Activated CD4-positive, alpha-beta memory T cell treated with anti-CD3 and anti-CD28 coated beads for 36 hours (primary cell): ENCODE measurements around the gene TRIM28. TPM values are rescaled to one million over a fixed set of nuclear protein-coding genes. Genes with fewer than 3 reads are reported as not detected.
"Not testable (repeated sequence)": the region's sequence is repeated elsewhere in the genome, so short reads cannot be mapped to it uniquely, and the experiment has no call there.

Experiments
- CTCF ChIA-PET: fragments of 350-600 bp; sonication (Branson Sonifier 250); formaldehyde crosslinking; loops from one replicate; lab custom pipeline; 2021; ENCODE audit warnings: antibody characterized with exemption, inconsistent platforms; lab: Charles Lee
- POLR2A ChIA-PET: fragments of 350-600 bp; sonication (Branson Sonifier 250); formaldehyde crosslinking; loops from one replicate; lab custom pipeline; 2021; ENCODE audit warnings: antibody characterized with exemption; lab: Charles Lee
- DNase-seq: peaks from one replicate; pipeline ENCODE4 v3.0.0-alpha.2; 2020
- H3K27ac Mint-ChIP-seq: one replicate; pipeline ENCODE4 v1.8.0; 2021; ENCODE audit warnings: mixed read lengths
- H3K27me3 Mint-ChIP-seq: one replicate; pipeline ENCODE4 v1.8.0; 2021; ENCODE audit warnings: mixed read lengths
- H3K36me3 Mint-ChIP-seq: one replicate; pipeline ENCODE4 v1.8.0; 2021; ENCODE audit warnings: mixed read lengths
- H3K4me1 Mint-ChIP-seq: one replicate; pipeline ENCODE4 v1.8.0; 2021; ENCODE audit warnings: low read depth, mixed read lengths
- H3K4me3 Mint-ChIP-seq: one replicate; pipeline ENCODE4 v1.8.0; 2021; ENCODE audit warnings: mild to moderate bottlenecking, mixed read lengths
- H3K9me3 Mint-ChIP-seq: one replicate; pipeline ENCODE4 v1.8.0; 2021; ENCODE audit warnings: mixed read lengths
- intact Hi-C: fragments of 100-400 bp; cut with micrococcal nuclease; formaldehyde crosslinking; loops from one replicate; pipeline ENCODE4 v1.15.1; 2023
- total RNA-seq, 2 experiments: library from RNA; stranded (reverse); gene quantifications; one replicate each; pipeline ENCODE4 v1.2.3, GENCODE V29; 2021

TRIM28 gene
- total RNA-seq, 2 experiments from 2014 or later, result 404 to 408 TPM

DNA sequence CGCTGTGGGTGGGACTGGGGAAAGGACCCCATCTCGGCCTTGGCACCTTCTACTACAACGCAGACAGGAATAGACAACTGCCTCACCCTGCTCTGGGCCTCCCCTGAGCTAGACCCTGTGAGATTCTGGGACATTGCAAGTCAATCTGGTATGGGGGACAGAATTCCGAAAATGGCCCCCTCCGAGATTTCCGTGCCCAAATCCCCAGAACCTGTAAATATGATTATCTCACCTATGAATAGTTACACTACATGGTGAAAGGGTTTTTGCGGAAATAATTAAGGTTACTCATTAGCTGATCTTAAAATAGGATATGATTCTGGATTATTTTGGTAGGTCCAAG lies 23.6 kb upstream of the TRIM28 start:
- peaks cover 29% of the 10 kb centered on the region for H3K4me1 Mint-ChIP-seq
- peak overlapping the region; percentile 88 for H3K4me3 Mint-ChIP-seq
- intact Hi-C loops, result no loop called here
- peak overlapping the region; percentile 88 for H3K27ac Mint-ChIP-seq
- CTCF ChIA-PET, result interaction anchor here (0.6 to 4.8 kb wide), 34 partner anchors 8 to 533 kb away, joined by 3 to 65 read pairs (median 6); partner anchors contain the start of genes CHMP2A, ERVK3-1, SLC27A5 and TRIM28
- H3K27me3 Mint-ChIP-seq, result no peaks in the 10 kb centered on the region
- no peaks in the 10 kb centered on the region for H3K9me3 Mint-ChIP-seq
- POLR2A ChIA-PET, result interaction anchor here (0.8 to 4.1 kb wide), 17 partner anchors 18 to 257 kb away, joined by 3 to 35 read pairs (median 5); partner anchors contain the start of genes CHMP2A and TRIM28
- no peak for DNase-seq
- H3K36me3 Mint-ChIP-seq, result peaks cover 14% of the 10 kb centered on the region

DNA sequence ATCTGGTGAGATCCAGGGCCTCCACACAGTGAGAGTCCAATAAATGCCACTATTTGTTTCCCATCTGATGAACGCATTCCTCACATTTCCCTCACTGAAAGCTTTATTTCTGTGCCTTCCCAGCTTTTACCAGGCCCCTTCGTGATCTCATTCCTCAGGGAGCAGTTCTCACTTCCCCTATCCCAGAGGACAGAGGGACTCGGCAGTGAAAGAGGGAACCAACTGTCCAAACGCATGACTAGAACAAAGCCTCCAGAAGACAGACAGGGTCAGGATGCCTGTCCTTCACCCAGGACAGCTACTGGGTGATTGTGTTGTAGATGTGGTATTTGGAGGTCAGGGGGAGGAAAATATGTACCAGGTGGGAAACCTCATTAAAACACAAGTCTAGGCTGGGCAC lies 22.2 kb upstream of the TRIM28 start:
- Mint-ChIP-seq H3K9me3 (no peaks in the 10 kb centered on the region), H3K4me1 (peaks cover 18% of the 10 kb centered on the region), H3K4me3 (no peak overlapping the region), H3K27ac (peak overlapping the region; percentile 2), H3K36me3 (peaks cover 3% of the 10 kb centered on the region), H3K27me3 (no peaks in the 10 kb centered on the region)
- intact Hi-C loops, result no loop called here
- ChIA-PET POLR2A (interaction anchor here (4.1 kb wide), 1 partner anchor 23 kb away, joined by 35 read pairs; the partner anchor contains the start of gene TRIM28), CTCF (interaction anchor here (4.2 to 4.8 kb wide), 2 partner anchors 39 to 59 kb away, joined by 39 to 65 read pairs; partner anchors contain the start of gene UBE2M)
- no peak for DNase-seq

DNA sequence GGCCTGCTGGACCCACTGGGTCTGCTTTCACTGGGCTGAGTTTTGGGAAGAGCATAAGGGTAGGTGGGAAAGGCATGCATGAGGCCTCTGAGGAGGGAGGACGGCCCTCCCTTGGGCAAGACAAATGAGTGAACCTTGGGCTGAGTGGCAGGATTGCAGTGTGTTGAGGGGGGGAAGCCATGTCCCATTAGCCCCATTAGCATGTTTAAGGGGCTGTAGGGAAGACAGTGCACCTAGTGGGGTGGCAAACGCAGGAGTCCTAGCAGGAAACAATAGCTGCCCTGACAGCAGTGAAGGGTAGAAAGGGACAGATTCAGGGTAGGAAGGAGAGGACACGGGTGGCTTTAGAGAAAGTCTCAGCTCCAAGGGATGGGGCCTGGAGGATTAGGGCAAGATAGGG lies 21.2 kb upstream of the TRIM28 start:
- intact Hi-C loops, result no loop called here
- CTCF ChIA-PET, result interaction anchor here (4.8 kb wide), 1 partner anchor 57 kb away, joined by 65 read pairs; no protein-coding TSS in a partner anchor
- Mint-ChIP-seq H3K4me1 (peaks cover 18% of the 10 kb centered on the region), H3K4me3 (no peak overlapping the region), H3K27me3 (no peaks in the 10 kb centered on the region), H3K27ac (no peak overlapping the region), H3K9me3 (no peaks in the 10 kb centered on the region), H3K36me3 (peaks cover 3% of the 10 kb centered on the region)
- POLR2A ChIA-PET, result no interaction called here
- no peak for DNase-seq

DNA sequence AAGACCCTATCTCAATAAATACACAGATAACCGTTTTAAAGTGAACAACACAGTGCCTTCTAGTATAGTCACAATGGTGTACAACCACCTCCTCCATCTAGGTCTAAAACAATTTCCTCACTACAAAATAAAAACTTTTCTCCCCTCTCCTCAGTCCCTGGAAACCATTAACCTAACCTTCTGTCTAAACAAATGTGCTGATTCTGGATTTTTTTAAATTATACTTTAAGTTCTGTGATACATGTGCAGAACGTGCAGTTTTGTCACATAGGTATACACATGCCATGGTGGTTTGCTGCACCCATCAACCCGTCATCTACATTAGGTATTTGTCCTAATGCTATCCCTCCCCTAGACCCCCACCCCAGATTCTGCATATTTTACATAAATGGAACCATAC lies 14.5 kb upstream of the TRIM28 start:
- no peak for DNase-seq
- H3K4me3 Mint-ChIP-seq, result no peak overlapping the region
- no peaks in the 10 kb centered on the region for H3K9me3 Mint-ChIP-seq
- H3K4me1 Mint-ChIP-seq, result no peaks in the 10 kb centered on the region
- H3K27me3 Mint-ChIP-seq, result peaks cover 4% of the 10 kb centered on the region
- ChIA-PET CTCF (interaction anchor here (1.2 kb wide), 2 partner anchors 9 to 10 kb away, joined by 3 to 7 read pairs; partner anchors contain the start of gene ZBTB45), POLR2A (no interaction called here)
- H3K36me3 Mint-ChIP-seq, result no peaks in the 10 kb centered on the region
- intact Hi-C loops, result no loop called here
- H3K27ac Mint-ChIP-seq, result no peak overlapping the region

DNA sequence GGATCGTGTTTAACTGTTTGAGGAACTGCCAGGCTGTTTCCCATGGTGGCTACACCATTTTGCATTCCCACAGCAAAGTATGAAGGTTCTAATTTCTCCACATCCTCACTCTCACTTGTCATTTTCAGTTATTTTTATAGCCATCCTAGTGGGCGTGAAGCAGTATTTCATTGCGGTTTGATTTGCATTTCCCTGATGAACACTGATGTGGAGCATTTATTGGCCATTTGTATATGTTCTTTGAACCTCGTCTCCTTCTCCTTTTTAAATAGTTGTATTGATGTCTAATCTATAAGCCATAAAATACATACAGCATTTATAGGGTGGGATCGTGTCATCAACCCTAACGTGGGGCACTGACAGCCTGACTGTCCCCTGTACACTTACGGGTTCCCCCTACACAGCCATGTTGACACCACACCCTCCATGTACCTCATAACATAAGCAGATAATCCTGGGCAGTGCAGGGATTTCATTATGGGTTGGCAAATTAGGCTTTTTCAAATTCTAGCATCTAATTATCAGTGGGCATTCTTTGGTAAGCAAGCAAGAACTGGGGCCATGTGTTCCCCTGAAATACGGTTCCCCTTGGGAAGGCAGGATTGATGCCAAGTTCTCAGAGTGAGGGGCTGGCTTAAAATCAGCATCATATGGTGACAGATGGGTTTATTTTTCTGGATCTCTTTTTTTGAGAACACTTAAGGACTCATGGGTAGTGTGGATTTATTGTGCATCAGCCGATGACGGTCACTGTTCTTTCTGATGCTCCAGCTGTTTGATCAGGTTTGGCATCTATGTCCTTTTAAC lies 12.6 kb upstream of the TRIM28 start:
- Mint-ChIP-seq H3K4me1 (no peaks in the 10 kb centered on the region), H3K36me3 (no peaks in the 10 kb centered on the region), H3K27ac (no peak overlapping the region), H3K4me3 (no peak overlapping the region), H3K9me3 (no peaks in the 10 kb centered on the region), H3K27me3 (peaks cover 4% of the 10 kb centered on the region)
- CTCF ChIA-PET, result interaction anchor here (0.9 to 1.1 kb wide), 2 partner anchors 11 to 17 kb away, joined by 3 to 6 read pairs; partner anchors contain the start of gene ZBTB45
- POLR2A ChIA-PET, result no interaction called here
- DNase-seq, result no peak
- intact Hi-C loops, result no loop called here

DNA sequence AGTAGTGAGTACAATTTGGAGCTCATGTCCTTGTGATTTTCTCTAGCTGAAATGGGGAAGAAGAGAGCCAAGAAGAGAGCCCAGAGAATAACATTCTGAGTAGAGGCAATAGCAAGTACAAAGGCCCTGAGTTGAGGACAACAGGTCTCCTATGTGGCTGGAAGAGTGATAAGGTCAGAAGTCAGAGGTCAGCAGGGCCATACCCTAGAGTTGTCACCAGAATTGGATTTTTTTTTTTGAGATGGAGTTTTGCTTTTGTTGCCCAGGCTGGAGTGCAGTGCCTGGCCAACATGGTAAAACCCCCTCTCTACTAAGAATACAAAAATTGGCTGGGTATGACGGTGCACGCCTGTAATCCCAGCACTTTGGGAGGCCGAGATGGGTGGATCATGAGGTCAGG lies 8.0 kb upstream of the TRIM28 start:
- intact Hi-C loops, result no loop called here
- DNase-seq, result no peak
- Mint-ChIP-seq H3K9me3 (no peaks in the 10 kb centered on the region), H3K4me3 (no peak overlapping the region), H3K27ac (no peak overlapping the region), H3K27me3 (peaks cover 16% of the 10 kb centered on the region), H3K36me3 (no peaks in the 10 kb centered on the region), H3K4me1 (no peaks in the 10 kb centered on the region)
- POLR2A ChIA-PET, result no interaction called here
- CTCF ChIA-PET, result no interaction called here

DNA sequence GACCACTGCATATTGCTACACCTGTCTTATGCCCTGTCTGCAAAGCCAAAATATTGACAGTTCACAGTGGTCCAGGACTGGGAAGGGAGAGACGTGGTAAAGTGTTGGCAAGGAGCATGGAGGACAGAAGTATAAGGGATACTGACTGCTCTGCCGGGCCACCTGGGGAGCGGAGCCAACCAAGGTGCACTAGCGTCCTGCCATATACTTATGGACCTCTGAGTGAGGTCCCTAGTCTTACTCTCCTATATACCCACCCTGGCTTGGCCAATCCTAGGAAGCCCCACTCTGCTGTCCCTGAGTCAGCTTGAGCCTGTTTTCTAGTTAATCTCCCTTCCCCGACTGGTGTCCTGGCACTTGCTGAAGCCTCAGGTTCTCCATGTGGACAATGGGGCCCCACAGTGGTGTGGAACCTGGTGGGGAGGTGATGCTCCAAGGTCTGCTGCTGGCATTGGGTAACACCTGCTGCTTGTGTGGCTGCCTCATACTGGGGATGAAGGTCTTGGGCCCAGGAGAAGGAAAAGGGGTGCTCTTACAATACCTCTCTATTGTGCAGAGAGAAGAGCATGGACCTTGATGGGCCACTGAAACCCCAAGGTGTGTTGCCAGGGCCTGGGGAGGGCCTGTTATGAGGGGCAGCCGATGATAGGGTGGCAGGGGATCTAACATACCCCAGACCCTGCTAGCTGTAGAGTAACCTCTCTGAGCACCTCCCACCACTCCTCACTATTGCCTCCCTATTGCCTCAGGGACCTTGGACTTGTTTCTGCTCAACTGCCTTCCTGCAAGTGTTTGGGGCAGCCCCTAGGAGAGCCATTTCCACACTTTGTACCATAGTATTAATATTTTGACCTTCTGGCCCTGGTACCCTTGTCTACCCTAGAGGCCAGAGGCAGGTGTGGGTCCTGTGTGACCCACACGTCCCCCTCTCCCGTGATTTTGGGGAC lies 6.7 kb upstream of the TRIM28 start:
- H3K9me3 Mint-ChIP-seq, result no peaks in the 10 kb centered on the region
- POLR2A ChIA-PET, result no interaction called here
- no peak overlapping the region for H3K27ac Mint-ChIP-seq
- peaks cover 12% of the 10 kb centered on the region for H3K27me3 Mint-ChIP-seq
- no peak for DNase-seq
- no peak overlapping the region for H3K4me3 Mint-ChIP-seq
- no peaks in the 10 kb centered on the region for H3K4me1 Mint-ChIP-seq
- CTCF ChIA-PET, result interaction anchor here (1.5 kb wide), 1 partner anchor 17 kb away, joined by 6 read pairs; the partner anchor contains the start of gene ZBTB45
- H3K36me3 Mint-ChIP-seq, result no peaks in the 10 kb centered on the region
- intact Hi-C loops, result no loop called here

DNA sequence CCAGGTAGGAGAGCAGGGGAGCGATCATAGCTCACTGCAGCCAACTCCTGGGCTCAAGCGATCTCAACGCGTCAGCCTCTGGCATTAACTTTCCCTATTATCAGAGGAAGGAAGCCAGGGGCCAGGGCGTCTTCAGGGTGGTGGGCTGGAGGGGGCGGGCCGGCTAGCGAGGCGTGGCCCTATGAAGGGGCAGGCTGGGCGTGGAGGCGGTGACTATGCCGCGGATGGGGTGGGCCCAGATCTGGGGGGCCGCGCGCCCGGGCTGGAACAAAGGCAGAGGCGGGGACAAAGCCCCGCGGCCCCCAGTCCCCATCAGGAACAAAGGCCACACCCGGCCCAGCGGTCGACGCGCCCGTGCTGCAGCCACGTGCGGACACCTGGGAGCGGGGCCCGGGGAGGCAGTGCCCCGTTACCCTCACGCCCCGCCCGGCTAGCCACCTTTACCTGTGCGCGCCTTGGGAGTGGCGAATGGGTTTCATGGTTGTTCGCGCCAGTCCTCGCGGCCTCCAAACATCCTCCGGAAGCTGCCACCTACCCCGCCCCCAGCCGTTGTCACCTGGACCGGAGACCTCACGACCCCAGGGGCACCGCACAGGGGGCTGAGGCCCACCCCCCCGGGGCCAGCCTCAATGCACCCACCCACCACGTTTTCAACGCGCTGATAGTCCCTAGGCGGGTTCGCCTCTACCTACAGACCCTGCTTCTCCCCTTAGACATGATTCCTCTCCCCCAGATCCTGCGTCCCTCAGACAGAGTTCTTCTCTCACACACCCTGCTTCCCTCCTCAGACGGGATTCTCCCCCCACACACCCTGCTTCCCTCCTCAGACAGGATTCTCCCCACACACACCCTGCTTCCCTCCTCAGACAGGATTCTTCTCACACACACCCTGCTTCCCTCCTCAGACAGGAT lies 5.4 kb upstream of the TRIM28 start:
- CTCF ChIA-PET, result interaction anchor here (1.5 kb wide), 1 partner anchor 19 kb away, joined by 6 read pairs; the partner anchor contains the start of gene ZBTB45
- Mint-ChIP-seq H3K27me3 (peaks cover 12% of the 10 kb centered on the region), H3K9me3 (no peaks in the 10 kb centered on the region), H3K27ac (no peak overlapping the region), H3K4me3 (peak overlapping the region; percentile 62), H3K4me1 (peaks cover under 1% of the 10 kb centered on the region), H3K36me3 (no peaks in the 10 kb centered on the region)
- DNase-seq, result peak; percentile 63
- intact Hi-C loops, result no loop called here
- POLR2A ChIA-PET, result interaction anchor here (1.1 kb wide), 1 partner anchor 19 kb away, joined by 5 read pairs; the partner anchor contains the start of gene ZBTB45

DNA sequence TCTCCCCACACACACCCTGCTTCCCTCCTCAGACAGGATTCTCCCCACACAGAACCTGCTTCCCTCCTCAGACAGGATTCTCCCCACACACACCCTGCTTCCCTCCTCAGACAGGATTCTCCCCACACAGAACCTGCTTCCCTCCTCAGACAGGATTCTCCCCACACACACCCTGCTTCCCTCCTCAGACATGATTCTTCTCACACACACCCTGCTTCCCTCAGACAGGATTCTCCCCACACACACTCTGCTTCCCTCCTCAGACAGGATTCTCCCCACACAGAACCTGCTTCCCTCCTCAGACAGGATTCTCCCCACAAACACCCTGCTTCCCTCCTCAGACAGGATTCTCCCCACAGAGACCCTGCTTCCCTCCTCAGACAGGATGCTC lies 4.7 kb upstream of the TRIM28 start:
- Mint-ChIP-seq H3K27me3 (peaks cover 12% of the 10 kb centered on the region), H3K4me3 (peak overlapping the region; percentile 8)
- H3K9me3 Mint-ChIP-seq, DNase-seq, H3K36me3 Mint-ChIP-seq, intact Hi-C loops, H3K4me1 Mint-ChIP-seq, H3K27ac Mint-ChIP-seq: not testable (repeated sequence)
- ChIA-PET CTCF (interaction anchor here (1.5 kb wide), 1 partner anchor 19 kb away, joined by 6 read pairs; the partner anchor contains the start of gene ZBTB45), POLR2A (interaction anchor here (1.1 kb wide), 1 partner anchor 19 kb away, joined by 5 read pairs; the partner anchor contains the start of gene ZBTB45)

DNA sequence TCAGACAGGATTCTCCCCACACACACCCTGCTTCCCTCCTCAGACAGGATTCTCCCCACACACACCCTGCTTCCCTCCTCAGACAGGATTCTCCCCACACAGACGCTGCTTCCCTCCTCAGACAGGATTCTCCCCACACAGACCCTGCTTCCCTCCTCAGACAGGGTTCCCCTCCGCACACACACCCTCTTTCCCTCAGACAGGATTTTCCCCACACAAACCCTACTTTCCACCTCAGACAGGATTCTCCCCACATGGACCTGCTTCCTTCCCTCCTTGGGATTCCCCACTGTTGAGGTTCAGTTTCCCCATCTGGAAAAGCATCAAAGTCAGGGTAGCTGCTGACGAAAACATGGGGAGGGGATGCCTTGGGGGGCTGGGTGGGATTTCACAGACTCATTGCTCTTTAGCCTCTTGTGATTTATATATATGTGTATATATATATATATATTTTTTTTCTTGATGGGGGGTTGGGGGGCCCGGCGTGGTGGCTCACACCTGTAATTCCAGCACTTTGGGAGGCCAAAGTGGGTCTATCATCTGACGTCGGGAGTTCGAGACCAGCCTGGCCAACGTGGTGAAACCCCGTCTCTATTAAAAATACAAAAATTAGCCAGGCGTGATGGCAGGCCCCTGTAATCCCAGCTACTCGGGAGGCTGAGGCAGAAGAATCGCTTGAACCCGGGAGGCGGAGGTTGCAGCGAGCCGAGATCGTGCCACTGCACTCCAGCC lies 1.1 kb upstream of the TRIM28 start:
- ChIA-PET POLR2A (interaction anchor here (1.6 to 3.6 kb wide), 5 partner anchors 12 to 33 kb away, joined by 7 to 41 read pairs (median 14); partner anchors contain the start of genes CHMP2A and ZBTB45), CTCF (interaction anchor here (1.1 to 5.1 kb wide), 3 partner anchors 24 to 38 kb away, joined by 3 to 61 read pairs (median 5); partner anchors contain the start of gene ZBTB45)
- peaks cover 12% of the 10 kb centered on the region for H3K27me3 Mint-ChIP-seq
- peak overlapping the region; percentile 9 for H3K27ac Mint-ChIP-seq
- DNase-seq, intact Hi-C loops, H3K9me3 Mint-ChIP-seq: not testable (repeated sequence)
- H3K4me3 Mint-ChIP-seq, result peak overlapping the region; percentile 23
- H3K36me3 Mint-ChIP-seq, result peaks cover 31% of the 10 kb centered on the region
- H3K4me1 Mint-ChIP-seq, result peaks cover 29% of the 10 kb centered on the region
